GM12892 (cell line): ENCODE data around the gene GBA2.

Source experiments
- POLR2A ChIP-seq: IDR thresholded peaks from 2 replicates; pipeline ENCODE4 v1.6.1; 2011; ENCODE audit warnings: low read depth, low read length, control low read depth
- POLR2AphosphoS5 ChIP-seq: IDR thresholded peaks from 2 replicates; pipeline ENCODE4 v1.6.1; 2011; ENCODE audit warnings: low read depth, low read length, control low read depth
- TAF1 ChIP-seq: IDR thresholded peaks from 2 replicates; pipeline ENCODE4 v1.6.1; 2011; ENCODE audit warnings: low read depth, mild to moderate bottlenecking, control low read depth, low read length, borderline replicate concordance

DNA sequence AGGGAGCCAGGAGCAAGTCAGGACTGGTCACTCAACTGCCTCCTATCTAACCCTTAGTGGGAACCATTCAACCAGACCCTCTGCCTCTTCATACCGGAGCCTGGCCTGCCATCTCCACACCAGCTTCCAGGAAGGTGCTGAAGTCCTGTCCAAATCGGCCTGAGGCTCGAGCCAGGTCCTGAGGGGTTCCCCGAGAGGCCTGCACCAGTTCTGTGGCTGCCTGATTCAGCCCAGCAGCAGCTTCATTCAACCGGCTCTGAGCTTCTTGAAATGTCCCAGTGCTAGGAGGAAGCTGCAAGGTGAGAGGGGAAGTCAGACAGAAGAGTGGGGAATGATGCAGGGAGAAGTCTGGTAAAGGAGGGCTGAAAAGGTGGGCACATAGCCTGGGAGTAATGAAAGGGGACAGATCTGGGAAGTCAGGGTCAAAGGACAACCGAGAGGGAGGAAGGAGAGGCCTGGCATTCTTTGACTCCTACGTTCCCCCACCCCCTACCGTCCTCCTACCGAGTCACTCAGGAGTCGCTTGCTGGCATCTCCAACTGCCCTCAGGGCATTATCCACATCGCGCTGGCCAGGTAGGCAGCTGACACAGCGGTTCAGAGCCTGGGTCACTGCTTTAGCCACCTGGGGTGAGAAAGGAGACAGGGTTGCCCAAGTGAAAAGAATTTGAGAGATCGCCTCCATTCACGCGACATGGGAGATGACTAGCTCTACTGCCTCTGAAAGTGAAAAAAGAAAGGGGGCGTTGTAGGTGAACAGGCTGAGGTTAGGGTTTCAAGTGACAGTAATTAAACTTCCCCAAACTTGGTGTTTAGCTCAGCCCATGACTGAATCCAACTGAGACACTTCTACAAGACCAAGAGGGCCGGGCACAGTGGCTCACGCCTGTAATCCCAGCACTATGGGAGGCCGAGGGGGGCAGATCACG lies 37.3 kb downstream of the GBA2 start:
- TF ChIP-seq POLR2A = no peak
- no peak for TF ChIP-seq POLR2AphosphoS5
- no peak for TF ChIP-seq TAF1
